Fibroblast of lung (primary cell): ENCODE results near the gene RMND5A. TPM values are rescaled to one million over a fixed set of nuclear protein-coding genes. Genes with fewer than 3 reads are reported as not detected.

Experiments used
- DNase-seq, 2 donors: peaks; one replicate each; pipeline versions ENCODE4 v3.0.0 to v3.0.0-alpha.2; 2010; ENCODE audit warnings: low read depth in 2 of 2
- H2AFZ ChIP-seq: 2 replicates; pipeline ENCODE4 v1.5.1; 2012; ENCODE audit warnings: low read length, control low read depth, inconsistent platforms
- H3K27ac ChIP-seq: 2 replicates; pipeline ENCODE4 v1.5.1; 2011; ENCODE audit warnings: low read length, control low read depth; ENCODE audit not compliant: insufficient read depth
- H3K27me3 ChIP-seq: 2 replicates; pipeline ENCODE4 v1.5.1; 2011; ENCODE audit warnings: mild to moderate bottlenecking, low read length; ENCODE audit not compliant: control insufficient read depth, insufficient read depth
- H3K36me3 ChIP-seq: 2 replicates; pipeline ENCODE4 v1.5.1; 2011; ENCODE audit warnings: low read length; ENCODE audit not compliant: control insufficient read depth, insufficient read depth
- H3K4me1 ChIP-seq: 2 replicates; pipeline ENCODE4 v1.5.1; 2011; ENCODE audit warnings: low read length; ENCODE audit not compliant: control insufficient read depth, insufficient read depth; ENCODE audit errors: extremely low read depth
- H3K4me2 ChIP-seq: 2 replicates; pipeline ENCODE4 v1.5.1; 2011; ENCODE audit warnings: low read length, control low read depth; ENCODE audit not compliant: insufficient read depth; ENCODE audit errors: extremely low read depth
- H3K4me3 ChIP-seq, 4 experiments: fragments of 200-600 bp in 1 of 4; sonication (generic) in 1 of 4; replicated peaks in 1 of 4; 2 replicates each; pipeline ENCODE4 v1.5.1; 2011 to 2016; ENCODE audit warnings: low read length in 4 of 4, low read depth in 3 of 4, mild to moderate bottlenecking in 3 of 4, control low read depth in 2 of 4, inconsistent platforms in 1 of 4, mixed read lengths in 1 of 4; ENCODE audit not compliant: insufficient read depth in 1 of 4; ENCODE audit errors: control extremely low read depth in 1 of 4
- H3K79me2 ChIP-seq: 2 replicates; pipeline ENCODE4 v1.5.1; 2012; ENCODE audit warnings: mild to moderate bottlenecking, low read length, inconsistent platforms; ENCODE audit not compliant: control insufficient read depth, insufficient read depth
- H3K9ac ChIP-seq: 2 replicates; pipeline ENCODE4 v1.5.1; 2011; ENCODE audit warnings: mild to moderate bottlenecking, low read length, control low read depth; ENCODE audit not compliant: insufficient read depth
- H3K9me3 ChIP-seq: 2 replicates; pipeline ENCODE4 v1.5.1; 2012; ENCODE audit warnings: low read depth, low read length; ENCODE audit not compliant: control insufficient read depth, insufficient read depth
- H4K20me1 ChIP-seq: 2 replicates; pipeline ENCODE4 v1.5.1; 2011; ENCODE audit warnings: low read length; ENCODE audit not compliant: control insufficient read depth, insufficient read depth; ENCODE audit errors: extremely low read depth
- CTCF ChIP-seq, 2 donors: IDR thresholded peaks in 1 of 2; conservative IDR thresholded peaks in 1 of 2; 1 replicate in 1 of 2; 2 replicates in 1 of 2; pipeline ENCODE4 v1.5.1; 2011 to 2012; ENCODE audit warnings: low read length in 2 of 2, control low read depth in 1 of 2, inconsistent platforms in 1 of 2, low read depth in 1 of 2, mild to moderate bottlenecking in 1 of 2
- EZH2 ChIP-seq: IDR thresholded peaks from 2 replicates; pipeline ENCODE4 v1.5.1; 2012; ENCODE audit warnings: low read length, control low read depth, mild to moderate bottlenecking; ENCODE audit errors: missing control alignments
- polyA plus RNA-seq, 2 donors: library from polyadenylated mRNA; depleted of rRNA in 1 of 2; stranded (reverse) in 1 of 2; unstranded in 1 of 2; fragments of >200 nt; gene quantifications; 2 replicates each; pipeline ENCODE4 v1.2.1, GENCODE V29; 2011 to 2012; ENCODE audit warnings: missing spikeins in 1 of 2
- total RNA-seq: library from RNA; depleted of rRNA; stranded (reverse); fragments of >200 nt; gene quantifications from 2 replicates; pipeline ENCODE4 v1.2.1, GENCODE V29; 2014

RMND5A gene
- total and polyA plus RNA-seq, 2 donors (not counting 1 experiment from before 2014, with no cell fraction given) = 7.5 to 17.3 TPM

GRCh38 chr2:86818114-86818801 lies 98.2 kb downstream of the RMND5A start:
- Histone ChIP-seq H3K4me3 (no peak overlapping the region), H3K79me2 (no peaks in the 10 kb centered on the region), H2AFZ (no peak overlapping the region), H3K36me3 (no peaks in the 10 kb centered on the region), H3K27me3 (no peaks in the 10 kb centered on the region), H3K4me1 (no peaks in the 10 kb centered on the region), H3K4me2 (no peak overlapping the region), H3K27ac (no peak overlapping the region), H3K9ac (no peak overlapping the region), H3K9me3 (no peaks in the 10 kb centered on the region), H4K20me1 (no peaks in the 10 kb centered on the region)
- DNase-seq = no peak
- TF ChIP-seq EZH2 (no peak), CTCF (conservative IDR thresholded peaks at IDR 0.05 in 1 of 2, IDR thresholded peaks at IDR 0.05 in 1 of 2; ENCODE audit: low read depth in 1 of 2, low read length in 2 of 2) (no peak)

DNA sequence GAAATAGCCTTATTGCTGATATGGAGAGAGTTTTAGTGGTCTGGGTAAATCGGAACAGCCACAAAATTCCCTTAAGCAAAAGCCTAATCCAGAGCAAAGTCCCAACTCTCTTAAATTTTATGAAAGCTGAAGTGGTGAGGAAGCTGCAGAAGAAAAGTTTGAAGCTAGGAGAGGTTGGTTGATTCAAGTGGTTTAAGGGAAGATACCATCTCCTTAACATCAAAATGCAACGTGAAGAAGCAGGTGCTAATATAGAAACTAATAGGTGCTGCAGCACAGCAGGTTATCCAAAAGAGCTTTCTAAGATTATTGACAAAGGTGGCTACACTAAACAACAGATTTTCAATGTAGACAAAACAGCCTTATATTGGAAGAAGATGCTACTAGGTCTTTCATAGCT lies 98.9 kb downstream of the RMND5A start:
- H3K9ac ChIP-seq = no peak overlapping the region
- H3K4me3 ChIP-seq = no peak overlapping the region
- no peaks in the 10 kb centered on the region for H3K9me3 ChIP-seq
- H4K20me1 ChIP-seq = no peaks in the 10 kb centered on the region
- no peak for TF ChIP-seq EZH2
- TF ChIP-seq CTCF (conservative IDR thresholded peaks at IDR 0.05 in 1 of 2, IDR thresholded peaks at IDR 0.05 in 1 of 2; ENCODE audit: low read depth in 1 of 2, low read length in 2 of 2) = no peak
- H3K36me3 ChIP-seq = no peaks in the 10 kb centered on the region
- no peaks in the 10 kb centered on the region for H3K4me1 ChIP-seq
- H3K4me2 ChIP-seq = no peak overlapping the region
- H3K27ac ChIP-seq = no peak overlapping the region
- H3K79me2 ChIP-seq = no peaks in the 10 kb centered on the region
- H3K27me3 ChIP-seq = no peaks in the 10 kb centered on the region
- H2AFZ ChIP-seq = no peak overlapping the region
- no peak for DNase-seq

- no peaks in the 10 kb centered on the region for H3K4me1 ChIP-seq
- TF ChIP-seq EZH2 = no peak
- H3K27ac ChIP-seq = no peak overlapping the region
- no peaks in the 10 kb centered on the region for H3K9me3 ChIP-seq
- no peak for DNase-seq
- no peaks in the 10 kb centered on the region for H3K36me3 ChIP-seq
- H4K20me1 ChIP-seq = no peaks in the 10 kb centered on the region
- no peak overlapping the region for H3K9ac ChIP-seq
- no peaks in the 10 kb centered on the region for H3K79me2 ChIP-seq
- H2AFZ ChIP-seq = no peak overlapping the region
- no peaks in the 10 kb centered on the region for H3K27me3 ChIP-seq
- H3K4me3 ChIP-seq = no peak overlapping the region
- H3K4me2 ChIP-seq = no peak overlapping the region
Observed at GRCh38 chr2:86821306-86821705, 101.2 kb downstream of the RMND5A start.
